HCT116 (cell line): ENCODE measurements around the gene C4orf54. TPM values are rescaled to one million over a fixed set of nuclear protein-coding genes. Genes with fewer than 3 reads are reported as not detected.

Experiments
- ATAC-seq: fragments of 200-7000 bp; cut with Tn5 transposase; 2 replicates; pipeline ENCODE4 v1.9.1; 2020; ENCODE audit warnings: mild to moderate bottlenecking, moderate library complexity
- BruUV-seq: library from RNA; stranded (reverse); fragments of 400-500 nt; replicated peaks from 2 replicates; lab custom pipeline; 2021; lab: Mats Ljungman, UMichigan
- CTCF ChIA-PET: fragments of 300-600 bp; sonication (Branson Sonifier 250); formaldehyde crosslinking; loops from one replicate; lab custom pipeline; 2021; ENCODE audit warnings: antibody characterized with exemption; lab: Charles Lee
- POLR2A ChIA-PET: fragments of 300-600, 350-600 bp; sonication (Branson Sonifier 250); formaldehyde crosslinking; loops from one replicate; lab custom pipeline; 2021; ENCODE audit warnings: antibody characterized with exemption; lab: Charles Lee
- RAD21 ChIA-PET, 2 experiments: fragments of 300-600 bp; sonication (Branson Sonifier 250); formaldehyde crosslinking; loops; one replicate each; lab custom pipeline; 2023; ENCODE audit warnings: low total read pairs in 2 of 2; ENCODE audit not compliant: uncharacterized antibody in 2 of 2, unreplicated experiment in 2 of 2, low non-redundant PET in 1 of 2; lab: Charles Lee
- DNase-seq: peaks from one replicate; pipeline ENCODE4 v3.0.0-alpha.2; 2010; ENCODE audit warnings: low read depth, low spot score
- H2AFZ ChIP-seq: fragments of 200-600 bp; shearing (Covaris generic), sonication (generic); 2 replicates; pipeline ENCODE4 v1.6.1; 2017; ENCODE audit warnings: low read depth, mixed run types, mixed read lengths, antibody characterized with exemption, low read length; ENCODE audit not compliant: poor library complexity, severe bottlenecking
- H3K27ac ChIP-seq: 2 replicates; pipeline ENCODE4 v1.5.1; 2012; ENCODE audit warnings: low read depth, low read length
- H3K27me3 ChIP-seq: fragments of 200-600 bp; sonication (generic); 2 replicates; pipeline ENCODE4 v1.6.1; 2016; ENCODE audit warnings: mixed run types, low read length, mixed read lengths; ENCODE audit not compliant: insufficient read depth
- H3K36me3 ChIP-seq, 2 experiments: fragments of 200-500 bp in 1 of 2; fragments of 200-600 bp in 1 of 2; sonication (Bioruptor generic) in 1 of 2; sonication (generic) in 1 of 2; 2 replicates each; pipeline versions ENCODE4 v1.5.1 to v1.6.1; 2014 to 2016; ENCODE audit warnings: low read length in 2 of 2, inconsistent platforms in 1 of 2, mixed read lengths in 1 of 2, mixed run types in 1 of 2; ENCODE audit not compliant: insufficient read depth in 2 of 2, control insufficient read depth in 1 of 2
- H3K4me1 ChIP-seq, 2 experiments: fragments of 200-600 bp in 1 of 2; sonication (generic) in 1 of 2; 2 replicates each; pipeline versions ENCODE4 v1.5.1 to v1.6.1; 2012 to 2017; ENCODE audit warnings: low read length in 2 of 2, inconsistent platforms in 1 of 2, mild to moderate bottlenecking in 1 of 2, mixed read lengths in 1 of 2, mixed run types in 1 of 2, moderate library complexity in 1 of 2; ENCODE audit not compliant: insufficient read depth in 2 of 2, control insufficient read depth in 1 of 2
- H3K4me2 ChIP-seq: fragments of 200-600 bp; sonication (generic); 2 replicates; pipeline ENCODE4 v1.6.1; 2017; ENCODE audit warnings: mixed run types, low read length, mixed read lengths
- H3K4me3 ChIP-seq, 2 experiments: fragments of 200-600 bp in 1 of 2; sonication (generic) in 1 of 2; replicated peaks in 1 of 2; 2 replicates each; pipeline ENCODE4 v1.5.1; 2011 to 2016; ENCODE audit warnings: low read length in 2 of 2, control low read depth in 1 of 2, low read depth in 1 of 2, mild to moderate bottlenecking in 1 of 2, mixed read lengths in 1 of 2, mixed run types in 1 of 2
- H3K79me2 ChIP-seq: fragments of 200-600 bp; sonication (generic); 2 replicates; pipeline ENCODE4 v1.6.1; 2017; ENCODE audit warnings: mild to moderate bottlenecking, mixed run types, low read length, moderate library complexity, mixed read lengths; ENCODE audit not compliant: insufficient read depth
- H3K9ac ChIP-seq: fragments of 200-600 bp; sonication (generic); 2 replicates; pipeline ENCODE4 v1.6.1; 2016; ENCODE audit warnings: low read length, mixed read lengths
- H3K9me2 ChIP-seq: fragments of 200-600 bp; sonication (generic), shearing (Covaris generic); 2 replicates; pipeline ENCODE4 v1.6.1; 2017; ENCODE audit warnings: mixed run types, mild to moderate bottlenecking, moderate library complexity; ENCODE audit not compliant: insufficient read depth
- H3K9me3 ChIP-seq, 2 experiments: fragments of 200-500 bp in 1 of 2; fragments of 200-600 bp in 1 of 2; sonication (Bioruptor generic) in 1 of 2; sonication (generic) in 1 of 2; 2 replicates each; pipeline ENCODE4 v1.6.1; 2014 to 2017; ENCODE audit warnings: low read length in 2 of 2, mixed read lengths in 2 of 2, inconsistent platforms in 1 of 2, low read depth in 1 of 2, mild to moderate bottlenecking in 1 of 2, mixed run types in 1 of 2, moderate library complexity in 1 of 2; ENCODE audit not compliant: control insufficient read depth in 1 of 2, insufficient read depth in 1 of 2
- H4K20me1 ChIP-seq: fragments of 200-600 bp; sonication (generic), shearing (Covaris generic); 2 replicates; pipeline ENCODE4 v1.6.1; 2017; ENCODE audit warnings: mixed run types, mild to moderate bottlenecking, moderate library complexity; ENCODE audit not compliant: insufficient read depth
- ELF1 ChIP-seq: IDR thresholded peaks from 2 replicates; pipeline ENCODE4 v1.6.1; 2012; ENCODE audit warnings: low read depth, borderline replicate concordance
- EZH2 ChIP-seq: fragments of 200-600 bp; sonication (generic); IDR thresholded peaks from 2 replicates; pipeline ENCODE4 v1.6.1; 2017; ENCODE audit warnings: antibody characterized with exemption, mixed run types
- FOSL1 ChIP-seq: IDR thresholded peaks from 2 replicates; pipeline ENCODE4 v1.6.1; 2012; ENCODE audit warnings: low read depth
- JUND ChIP-seq: IDR thresholded peaks from 2 replicates; pipeline ENCODE4 v1.6.1; 2012
- SP1 ChIP-seq: IDR thresholded peaks from 2 replicates; pipeline ENCODE4 v1.6.1; 2012; ENCODE audit warnings: low read depth
- TCF7L2 ChIP-seq: IDR thresholded peaks from 2 replicates; pipeline ENCODE4 v1.7.0; 2011; ENCODE audit warnings: borderline replicate concordance, inconsistent platforms; ENCODE audit not compliant: insufficient read depth, insufficient read length; ENCODE audit errors: extremely low read depth
- ZFX ChIP-seq: fragments of 450-650 bp; IDR thresholded peaks from 2 replicates; pipeline ENCODE4 v1.6.1; 2017
- intact Hi-C: fragments of 100-400 bp; cut with micrococcal nuclease; formaldehyde crosslinking; loops from 2 replicates; pipeline ENCODE4 v1.10.0; 2022
- total RNA-seq: library from RNA; stranded (reverse); gene quantifications from one replicate; pipeline ENCODE4 v1.2.1, GENCODE V29; 2021; ENCODE audit not compliant: unreplicated experiment
- TF ChIP-seq, protein P1 (sequence below): IDR thresholded peaks from 2 replicates; pipeline ENCODE4 v1.6.1; 2012; ENCODE audit warnings: low read depth
- TF ChIP-seq, protein P2 (sequence below): IDR thresholded peaks from 2 replicates; pipeline ENCODE4 v1.6.1; 2012
- TF ChIP-seq, protein P3 (sequence below): IDR thresholded peaks from 2 replicates; pipeline ENCODE4 v1.6.1; 2011; ENCODE audit warnings: mild to moderate bottlenecking, low read length, moderate library complexity; ENCODE audit not compliant: insufficient replicate concordance; ENCODE audit errors: extremely low read depth
- TF ChIP-seq, protein P4 (sequence below), 3 experiments: fragments of 200-600 bp in 1 of 3; sonication (generic) in 1 of 3; IDR thresholded peaks in 2 of 3; conservative IDR thresholded peaks in 1 of 3; 2 replicates each; pipeline ENCODE4 v1.5.1; 2012 to 2017; ENCODE audit warnings: low read depth in 2 of 3, low read length in 2 of 3, antibody characterized with exemption in 1 of 3, borderline replicate concordance in 1 of 3, control low read depth in 1 of 3, mild to moderate bottlenecking in 1 of 3, mixed read lengths in 1 of 3, mixed run types in 1 of 3, moderate library complexity in 1 of 3; ENCODE audit not compliant: insufficient read depth in 1 of 3
- TF ChIP-seq, protein P5 (sequence below): IDR thresholded peaks from 2 replicates; pipeline ENCODE4 v1.6.1; 2012

Gene C4orf54
- total RNA-seq, 1 experiment from 2014 or later = not detected

DNA sequence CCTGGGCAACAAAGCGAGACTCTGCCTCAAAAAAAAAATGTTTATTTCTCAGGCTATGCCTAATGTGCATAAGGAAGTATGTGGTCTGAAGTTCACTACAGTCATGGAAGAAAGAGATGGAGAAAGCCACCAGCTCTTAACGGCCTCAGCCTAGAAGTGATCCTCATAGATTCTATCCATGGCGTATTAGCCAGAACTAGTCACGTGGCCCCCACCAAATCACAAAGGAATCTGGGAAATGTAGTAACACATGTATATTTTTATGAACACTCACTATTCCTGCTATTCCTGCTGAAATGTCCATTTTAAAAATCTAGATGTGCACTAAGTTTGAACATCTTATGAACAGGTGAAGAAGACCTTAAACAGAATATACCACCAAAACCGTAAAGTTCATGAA is 49.2 kb downstream of the C4orf54 start:
- ATAC-seq (no peak), DNase-seq (no peak)
- Histone ChIP-seq H3K36me3 (no peaks in the 10 kb centered on the region), H4K20me1 (no peaks in the 10 kb centered on the region), H3K27ac (no peak overlapping the region), H3K79me2 (no peaks in the 10 kb centered on the region), H3K9ac (no peak overlapping the region), H3K9me3 (no peaks in the 10 kb centered on the region), H3K4me1 (no peaks in the 10 kb centered on the region), H2AFZ (no peak overlapping the region), H3K4me3 (no peak overlapping the region), H3K9me2 (no peaks in the 10 kb centered on the region), H3K27me3 (no peaks in the 10 kb centered on the region), H3K4me2 (no peak overlapping the region)
- BruUV-seq = no TSS peak
- ChIA-PET CTCF (no interaction called here), POLR2A (no interaction called here), RAD21 (no interaction called here)
- intact Hi-C loops = no loop called here
- no peak for TF ChIP-seq FOSL1
- no peak for TF ChIP-seq JUND
- TF ChIP-seq EZH2 = no peak
- TF ChIP-seq TCF7L2 = no peak
- TF ChIP-seq, protein P1, sequence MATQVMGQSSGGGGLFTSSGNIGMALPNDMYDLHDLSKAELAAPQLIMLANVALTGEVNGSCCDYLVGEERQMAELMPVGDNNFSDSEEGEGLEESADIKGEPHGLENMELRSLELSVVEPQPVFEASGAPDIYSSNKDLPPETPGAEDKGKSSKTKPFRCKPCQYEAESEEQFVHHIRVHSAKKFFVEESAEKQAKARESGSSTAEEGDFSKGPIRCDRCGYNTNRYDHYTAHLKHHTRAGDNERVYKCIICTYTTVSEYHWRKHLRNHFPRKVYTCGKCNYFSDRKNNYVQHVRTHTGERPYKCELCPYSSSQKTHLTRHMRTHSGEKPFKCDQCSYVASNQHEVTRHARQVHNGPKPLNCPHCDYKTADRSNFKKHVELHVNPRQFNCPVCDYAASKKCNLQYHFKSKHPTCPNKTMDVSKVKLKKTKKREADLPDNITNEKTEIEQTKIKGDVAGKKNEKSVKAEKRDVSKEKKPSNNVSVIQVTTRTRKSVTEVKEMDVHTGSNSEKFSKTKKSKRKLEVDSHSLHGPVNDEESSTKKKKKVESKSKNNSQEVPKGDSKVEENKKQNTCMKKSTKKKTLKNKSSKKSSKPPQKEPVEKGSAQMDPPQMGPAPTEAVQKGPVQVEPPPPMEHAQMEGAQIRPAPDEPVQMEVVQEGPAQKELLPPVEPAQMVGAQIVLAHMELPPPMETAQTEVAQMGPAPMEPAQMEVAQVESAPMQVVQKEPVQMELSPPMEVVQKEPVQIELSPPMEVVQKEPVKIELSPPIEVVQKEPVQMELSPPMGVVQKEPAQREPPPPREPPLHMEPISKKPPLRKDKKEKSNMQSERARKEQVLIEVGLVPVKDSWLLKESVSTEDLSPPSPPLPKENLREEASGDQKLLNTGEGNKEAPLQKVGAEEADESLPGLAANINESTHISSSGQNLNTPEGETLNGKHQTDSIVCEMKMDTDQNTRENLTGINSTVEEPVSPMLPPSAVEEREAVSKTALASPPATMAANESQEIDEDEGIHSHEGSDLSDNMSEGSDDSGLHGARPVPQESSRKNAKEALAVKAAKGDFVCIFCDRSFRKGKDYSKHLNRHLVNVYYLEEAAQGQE = no peak
- TF ChIP-seq SP1 = no peak
- no peak for TF ChIP-seq ZFX
- TF ChIP-seq ELF1 = no peak
- TF ChIP-seq, protein P2, sequence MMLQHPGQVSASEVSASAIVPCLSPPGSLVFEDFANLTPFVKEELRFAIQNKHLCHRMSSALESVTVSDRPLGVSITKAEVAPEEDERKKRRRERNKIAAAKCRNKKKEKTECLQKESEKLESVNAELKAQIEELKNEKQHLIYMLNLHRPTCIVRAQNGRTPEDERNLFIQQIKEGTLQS = no peak
- TF ChIP-seq, protein P3, sequence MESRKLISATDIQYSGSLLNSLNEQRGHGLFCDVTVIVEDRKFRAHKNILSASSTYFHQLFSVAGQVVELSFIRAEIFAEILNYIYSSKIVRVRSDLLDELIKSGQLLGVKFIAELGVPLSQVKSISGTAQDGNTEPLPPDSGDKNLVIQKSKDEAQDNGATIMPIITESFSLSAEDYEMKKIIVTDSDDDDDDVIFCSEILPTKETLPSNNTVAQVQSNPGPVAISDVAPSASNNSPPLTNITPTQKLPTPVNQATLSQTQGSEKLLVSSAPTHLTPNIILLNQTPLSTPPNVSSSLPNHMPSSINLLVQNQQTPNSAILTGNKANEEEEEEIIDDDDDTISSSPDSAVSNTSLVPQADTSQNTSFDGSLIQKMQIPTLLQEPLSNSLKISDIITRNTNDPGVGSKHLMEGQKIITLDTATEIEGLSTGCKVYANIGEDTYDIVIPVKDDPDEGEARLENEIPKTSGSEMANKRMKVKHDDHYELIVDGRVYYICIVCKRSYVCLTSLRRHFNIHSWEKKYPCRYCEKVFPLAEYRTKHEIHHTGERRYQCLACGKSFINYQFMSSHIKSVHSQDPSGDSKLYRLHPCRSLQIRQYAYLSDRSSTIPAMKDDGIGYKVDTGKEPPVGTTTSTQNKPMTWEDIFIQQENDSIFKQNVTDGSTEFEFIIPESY = no peak
- TF ChIP-seq, protein P4, sequence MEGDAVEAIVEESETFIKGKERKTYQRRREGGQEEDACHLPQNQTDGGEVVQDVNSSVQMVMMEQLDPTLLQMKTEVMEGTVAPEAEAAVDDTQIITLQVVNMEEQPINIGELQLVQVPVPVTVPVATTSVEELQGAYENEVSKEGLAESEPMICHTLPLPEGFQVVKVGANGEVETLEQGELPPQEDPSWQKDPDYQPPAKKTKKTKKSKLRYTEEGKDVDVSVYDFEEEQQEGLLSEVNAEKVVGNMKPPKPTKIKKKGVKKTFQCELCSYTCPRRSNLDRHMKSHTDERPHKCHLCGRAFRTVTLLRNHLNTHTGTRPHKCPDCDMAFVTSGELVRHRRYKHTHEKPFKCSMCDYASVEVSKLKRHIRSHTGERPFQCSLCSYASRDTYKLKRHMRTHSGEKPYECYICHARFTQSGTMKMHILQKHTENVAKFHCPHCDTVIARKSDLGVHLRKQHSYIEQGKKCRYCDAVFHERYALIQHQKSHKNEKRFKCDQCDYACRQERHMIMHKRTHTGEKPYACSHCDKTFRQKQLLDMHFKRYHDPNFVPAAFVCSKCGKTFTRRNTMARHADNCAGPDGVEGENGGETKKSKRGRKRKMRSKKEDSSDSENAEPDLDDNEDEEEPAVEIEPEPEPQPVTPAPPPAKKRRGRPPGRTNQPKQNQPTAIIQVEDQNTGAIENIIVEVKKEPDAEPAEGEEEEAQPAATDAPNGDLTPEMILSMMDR (IDR thresholded peaks at IDR 0.05 in 2 of 3, conservative IDR thresholded peaks at IDR 0.05 in 1 of 3; ENCODE audit: borderline replicate concordance in 1 of 3, insufficient read depth in 1 of 3, low read depth in 2 of 3, low read length in 2 of 3) = no peak
- TF ChIP-seq, protein P5, sequence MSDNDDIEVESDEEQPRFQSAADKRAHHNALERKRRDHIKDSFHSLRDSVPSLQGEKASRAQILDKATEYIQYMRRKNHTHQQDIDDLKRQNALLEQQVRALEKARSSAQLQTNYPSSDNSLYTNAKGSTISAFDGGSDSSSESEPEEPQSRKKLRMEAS = no peak
